IMR-90 (cell line): ENCODE measurements around the gene MED26. TPM values are rescaled to one million over a fixed set of nuclear protein-coding genes. Genes with fewer than 3 reads are reported as not detected.

ENCODE experiments used
- ATAC-seq: fragments of 200-7000 bp; cut with Tn5 transposase; 2 replicates; pipeline ENCODE4 v1.9.1; 2020; ENCODE audit warnings: low read depth, mild to moderate bottlenecking, moderate library complexity
- BruUV-seq: library from RNA; stranded (reverse); fragments of 400-500 nt; replicated peaks from 2 replicates; lab custom pipeline; 2021; lab: Mats Ljungman, UMichigan
- CTCF ChIA-PET: fragments of 300-600 bp; formaldehyde crosslinking; extraction: SDS; loops from one replicate; lab custom pipeline; 2021; ENCODE audit warnings: antibody characterized with exemption; lab: Yijun Ruan, JAX
- POLR2A ChIA-PET: fragments of 300-600 bp; sonication (Branson Sonifier 250); formaldehyde crosslinking; loops from one replicate; lab custom pipeline; 2022; ENCODE audit warnings: antibody characterized with exemption; ENCODE audit not compliant: unreplicated experiment; lab: Charles Lee
- DNase-seq: peaks from one replicate; pipeline ENCODE4 v3.0.0; 2013
- H2AFZ ChIP-seq: replicated peaks from 2 replicates; pipeline ENCODE3; 2013; ENCODE audit warnings: low read length, mild to moderate bottlenecking; ENCODE audit not compliant: poor library complexity
- H2AK5ac ChIP-seq: 2 replicates; pipeline ENCODE4 v1.6.1; 2013; ENCODE audit warnings: low read depth, low read length, inconsistent platforms
- H2AK9ac ChIP-seq: replicated peaks from 2 replicates; pipeline ENCODE3; 2013; ENCODE audit warnings: mild to moderate bottlenecking, low read depth, low read length, moderate library complexity; ENCODE audit not compliant: poor library complexity
- H2BK120ac ChIP-seq: 2 replicates; pipeline ENCODE4 v1.6.1; 2013; ENCODE audit warnings: low read depth, low read length, inconsistent platforms
- H2BK15ac ChIP-seq: 3 replicates; pipeline ENCODE4 v1.6.1; 2013; ENCODE audit warnings: low read depth, low read length, inconsistent platforms
- H2BK20ac ChIP-seq: 2 replicates; pipeline ENCODE4 v1.6.1; 2013; ENCODE audit warnings: low read depth, mild to moderate bottlenecking, inconsistent platforms, low read length, moderate library complexity
- H2BK5ac ChIP-seq: 2 replicates; pipeline ENCODE4 v1.6.1; 2013; ENCODE audit warnings: mild to moderate bottlenecking, low read depth, low read length, inconsistent platforms; ENCODE audit not compliant: poor library complexity, severe bottlenecking
- H3K14ac ChIP-seq: replicated peaks from 2 replicates; pipeline ENCODE4 v1.6.1; 2013; ENCODE audit warnings: low read depth, low read length, inconsistent platforms
- H3K18ac ChIP-seq: 2 replicates; pipeline ENCODE4 v1.6.1; 2013; ENCODE audit warnings: low read depth, low read length, control low read depth
- H3K23ac ChIP-seq: 2 replicates; pipeline ENCODE4 v1.6.1; 2013; ENCODE audit warnings: low read depth, low read length, inconsistent platforms
- H3K27ac ChIP-seq: 2 replicates; pipeline ENCODE4 v1.5.1; 2013; ENCODE audit warnings: mild to moderate bottlenecking, control low read depth, low read length; ENCODE audit not compliant: insufficient read depth
- H3K27me3 ChIP-seq: 2 replicates; pipeline ENCODE4 v1.6.1; 2013; ENCODE audit warnings: low read length; ENCODE audit not compliant: control insufficient read depth, insufficient read depth
- H3K36me3 ChIP-seq: 2 replicates; pipeline ENCODE4 v1.6.1; 2013; ENCODE audit warnings: low read length, mixed read lengths; ENCODE audit not compliant: control insufficient read depth, insufficient read depth
- H3K4ac ChIP-seq: 2 replicates; pipeline ENCODE4 v1.6.1; 2013; ENCODE audit warnings: low read depth, low read length, inconsistent platforms
- H3K4me1 ChIP-seq: 2 replicates; pipeline ENCODE4 v1.6.1; 2013; ENCODE audit warnings: low read length, mixed read lengths; ENCODE audit not compliant: control insufficient read depth, insufficient read depth
- H3K4me2 ChIP-seq: 2 replicates; pipeline ENCODE4 v1.6.1; 2013; ENCODE audit warnings: low read depth, mild to moderate bottlenecking, control low read depth, low read length, moderate library complexity
- H3K4me3 ChIP-seq: 2 replicates; pipeline ENCODE4 v1.5.1; 2013; ENCODE audit warnings: low read depth, mild to moderate bottlenecking, control low read depth, low read length, moderate library complexity; ENCODE audit not compliant: insufficient read depth
- H3K56ac ChIP-seq: 2 replicates; pipeline ENCODE4 v1.6.1; 2013; ENCODE audit warnings: low read length, inconsistent platforms; ENCODE audit not compliant: insufficient read depth; ENCODE audit errors: extremely low read depth
- H3K79me1 ChIP-seq, 2 experiments: 2 replicates each; pipeline ENCODE4 v1.6.1; 2013; ENCODE audit warnings: low read length in 2 of 2, inconsistent platforms in 1 of 2, low read depth in 1 of 2
- H3K9ac ChIP-seq: 2 replicates; pipeline ENCODE4 v1.6.1; 2013; ENCODE audit warnings: low read depth, low read length, control low read depth
- H3K9me1 ChIP-seq: 2 replicates; pipeline ENCODE4 v1.6.1; 2013; ENCODE audit warnings: low read length, inconsistent platforms; ENCODE audit not compliant: insufficient read depth
- H3K9me3 ChIP-seq: 2 replicates; pipeline ENCODE4 v1.6.1; 2013; ENCODE audit warnings: low read length; ENCODE audit not compliant: control insufficient read depth, insufficient read depth
- H4K20me1 ChIP-seq: 2 replicates; pipeline ENCODE4 v1.6.1; 2013; ENCODE audit warnings: low read length, inconsistent platforms; ENCODE audit not compliant: insufficient read depth
- H4K5ac ChIP-seq: 2 replicates; pipeline ENCODE4 v1.6.1; 2013; ENCODE audit warnings: mild to moderate bottlenecking, low read depth, low read length, control low read depth
- H4K8ac ChIP-seq, 2 experiments: 2 replicates each; pipeline ENCODE4 v1.6.1; 2013; ENCODE audit warnings: low read depth in 2 of 2, low read length in 2 of 2, control low read depth in 1 of 2, inconsistent platforms in 1 of 2
- H4K91ac ChIP-seq: 2 replicates; pipeline ENCODE4 v1.6.1; 2013; ENCODE audit warnings: low read depth, low read length, inconsistent platforms; ENCODE audit not compliant: insufficient read depth
- CEBPB ChIP-seq: IDR thresholded peaks from 2 replicates; pipeline ENCODE4 v1.6.1; 2012; ENCODE audit warnings: low read depth, low read length, improper control_type of control experiment
- FOS ChIP-seq: fragments of 150-350 bp; IDR thresholded peaks from 2 replicates; pipeline ENCODE4 v1.6.1; 2016; ENCODE audit warnings: low read depth, low read length
- MAFK ChIP-seq: IDR thresholded peaks from 2 replicates; pipeline ENCODE4 v1.6.1; 2012; ENCODE audit warnings: low read depth, low read length, improper control_type of control experiment
- MAZ ChIP-seq: IDR thresholded peaks from 2 replicates; pipeline ENCODE4 v1.6.1; 2012; ENCODE audit warnings: low read depth, mild to moderate bottlenecking, low read length, improper control_type of control experiment, moderate library complexity, borderline replicate concordance
- MXI1 ChIP-seq: IDR thresholded peaks from 2 replicates; pipeline ENCODE4 v1.6.1; 2012; ENCODE audit warnings: low read depth, mild to moderate bottlenecking, low read length, moderate library complexity, borderline replicate concordance
- POLR2A ChIP-seq: IDR thresholded peaks from 2 replicates; pipeline ENCODE4 v1.6.1; 2012; ENCODE audit warnings: mild to moderate bottlenecking, low read depth, low read length
- RFX5 ChIP-seq: IDR thresholded peaks from 2 replicates; pipeline ENCODE4 v1.8.0; 2012; ENCODE audit warnings: low read depth, mild to moderate bottlenecking, low read length, moderate library complexity
- WGBS, 2 experiments: methylation state at CpG; one replicate each; pipeline versions ENCODE4 v1.1.5 to v1.1.7; 2013; ENCODE audit warnings: missing lambda C conversion rate in 2 of 2; ENCODE audit not compliant: insufficient read length in 1 of 2; ENCODE audit errors: extremely low coverage in 2 of 2; 5-methylcytosine and 5-hydroxymethylcytosine counted together
- dilution Hi-C: fragments of 300-500 bp; cut with HindIII; formaldehyde crosslinking; loops from one replicate; pipeline ENCODE4 v1.14.3; 2018; ENCODE audit warnings: low sequenced_read_pairs; ENCODE audit not compliant: unreplicated experiment
- in situ Hi-C: fragments of 300-500 bp; cut with MboI; formaldehyde crosslinking; loops from 3 replicates; pipeline ENCODE4 v1.14.3; 2019; ENCODE audit warnings: low sequenced_read_pairs, inconsistent platforms, mixed read lengths
- intact Hi-C: fragments of 100-400 bp; cut with micrococcal nuclease; formaldehyde crosslinking; loops from 2 replicates; pipeline ENCODE4 v1.10.0; 2022
- polyA plus RNA-seq, 3 experiments: library from polyadenylated mRNA; depleted of rRNA; stranded (reverse); fragments of >200 nt; gene quantifications; 2 replicates each; pipeline ENCODE4 v1.2.3, GENCODE V29; 2012; ENCODE audit warnings: low replicate concordance in 1 of 3
- total RNA-seq: library from RNA; depleted of rRNA; stranded (reverse); fragments of >200 nt; gene quantifications from 2 replicates; pipeline ENCODE4 v1.2.3, GENCODE V29; 2012

The MED26 gene
- total and polyA plus RNA-seq, 2 of the 4 experiments (the other 2 are of a cell fraction) = 2.0 to 4.0 TPM

DNA sequence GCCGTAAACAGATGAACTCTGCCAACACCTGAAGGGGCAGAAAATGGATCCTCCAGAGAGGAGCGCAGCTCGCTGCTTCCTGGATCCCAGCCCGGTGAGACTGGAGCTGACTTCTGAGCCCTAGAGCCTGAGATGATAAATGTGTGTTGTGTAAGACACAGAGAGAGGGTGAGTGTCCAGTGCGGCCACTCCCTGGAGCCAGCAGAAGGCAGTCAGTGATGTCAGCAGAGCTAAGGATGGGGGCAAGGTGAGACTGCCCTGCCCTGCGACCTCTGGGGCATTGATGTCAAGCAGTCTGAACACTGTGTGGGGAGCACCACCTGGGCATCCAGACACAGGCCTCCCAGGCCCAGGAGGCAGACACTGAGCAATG is 46.0 kb downstream of the MED26 start:
- no peak overlapping the region for H3K56ac ChIP-seq
- DNase-seq = peak; percentile 23
- no peaks in the 10 kb centered on the region for H3K9me3 ChIP-seq
- BruUV-seq = no TSS peak
- H2AK9ac ChIP-seq = no peak overlapping the region
- H3K9ac ChIP-seq = no peak overlapping the region
- no peaks in the 10 kb centered on the region for H3K27me3 ChIP-seq
- H3K18ac ChIP-seq = no peak overlapping the region
- ChIA-PET CTCF (no interaction called here), POLR2A (no interaction called here)
- H2AFZ ChIP-seq = no peak overlapping the region
- peaks cover 15% of the 10 kb centered on the region for H3K36me3 ChIP-seq
- H3K4me3 ChIP-seq = no peak overlapping the region
- dilution Hi-C loops = no loop called here
- peaks cover 38% of the 10 kb centered on the region for H3K9me1 ChIP-seq
- H4K5ac ChIP-seq = no peak overlapping the region
- no peak overlapping the region for H2BK20ac ChIP-seq
- no peak for ATAC-seq
- WGBS, 2 experiments = 100% methylated on average over 1 of the region's 6 CpGs; no CpG with 5 or more reads in 1 of the 2 experiments
- H2BK120ac ChIP-seq = no peak overlapping the region
- no peak overlapping the region for H3K4me2 ChIP-seq
- TF ChIP-seq MAZ (no peak), MAFK (no peak), MXI1 (no peak), CEBPB (peak; percentile 46; the same call in 1 of the 2 replicates), RFX5 (no peak), FOS (no peak), POLR2A (no peak)
- no peak overlapping the region for H3K23ac ChIP-seq
- peaks cover 19% of the 10 kb centered on the region for H3K4me1 ChIP-seq
- H4K8ac ChIP-seq = no peak overlapping the region
- H3K14ac ChIP-seq = no peak overlapping the region
- peaks cover 94% of the 10 kb centered on the region for H4K20me1 ChIP-seq
- no peak overlapping the region for H2BK5ac ChIP-seq
- in situ Hi-C loops = loop anchor here (5.0 kb wide), 1 partner anchor 45 kb away; the partner anchor contains the start of gene MED26
- H3K79me1 ChIP-seq = peaks cover 40 to 93% of the 10 kb centered on the region in 2 experiments
- no peak overlapping the region for H3K27ac ChIP-seq
- no peak overlapping the region for H2BK15ac ChIP-seq
- H3K4ac ChIP-seq = no peak overlapping the region
- intact Hi-C loops = no loop called here
- H2AK5ac ChIP-seq = no peak overlapping the region
- H4K91ac ChIP-seq = no peak overlapping the region
